Mesodermal cell (in vitro differentiated cells): Measurements from ENCODE around the gene CYB5R4.

ENCODE experiments used
- H3K27ac ChIP-seq: 2 replicates; pipeline ENCODE4 v1.7.0; 2013; ENCODE audit warnings: mild to moderate bottlenecking, low read depth, low read length, moderate library complexity; ENCODE audit not compliant: severe bottlenecking
- H3K36me3 ChIP-seq: 2 replicates; pipeline ENCODE4 v1.7.1; 2013; ENCODE audit warnings: mild to moderate bottlenecking, low read length, moderate library complexity; ENCODE audit not compliant: control insufficient read depth, insufficient read depth
- H3K4me1 ChIP-seq: one replicate; pipeline ENCODE4 v1.7.1; 2013; ENCODE audit warnings: mild to moderate bottlenecking, low read length; ENCODE audit not compliant: insufficient read depth, control insufficient read depth, poor library complexity, severe bottlenecking
- H3K4me3 ChIP-seq: 2 replicates; pipeline ENCODE4 v1.7.0; 2013; ENCODE audit warnings: low read length, control low read depth, mild to moderate bottlenecking; ENCODE audit not compliant: insufficient read depth, poor library complexity, severe bottlenecking; ENCODE audit errors: extremely low read depth
- H3K9me3 ChIP-seq: 2 replicates; pipeline ENCODE4 v1.7.1; 2013; ENCODE audit warnings: mild to moderate bottlenecking, low read length, moderate library complexity; ENCODE audit not compliant: control insufficient read depth
- WGBS, 2 experiments: methylation state at CpG; one replicate each; pipeline ENCODE4 v1.1.5; 2013; ENCODE audit warnings: missing lambda C conversion rate in 2 of 2; ENCODE audit not compliant: insufficient coverage in 2 of 2; 5-methylcytosine and 5-hydroxymethylcytosine counted together

The CYB5R4 gene

GRCh38 chr6:83867043-83867442 lies 7.6 kb downstream of the CYB5R4 start:
- Histone ChIP-seq H3K4me1 (no peaks in the 10 kb centered on the region), H3K4me3 (no peak overlapping the region), H3K36me3 (peaks cover 29% of the 10 kb centered on the region), H3K9me3 (peaks cover 11% of the 10 kb centered on the region), H3K27ac (no peak overlapping the region)

DNA sequence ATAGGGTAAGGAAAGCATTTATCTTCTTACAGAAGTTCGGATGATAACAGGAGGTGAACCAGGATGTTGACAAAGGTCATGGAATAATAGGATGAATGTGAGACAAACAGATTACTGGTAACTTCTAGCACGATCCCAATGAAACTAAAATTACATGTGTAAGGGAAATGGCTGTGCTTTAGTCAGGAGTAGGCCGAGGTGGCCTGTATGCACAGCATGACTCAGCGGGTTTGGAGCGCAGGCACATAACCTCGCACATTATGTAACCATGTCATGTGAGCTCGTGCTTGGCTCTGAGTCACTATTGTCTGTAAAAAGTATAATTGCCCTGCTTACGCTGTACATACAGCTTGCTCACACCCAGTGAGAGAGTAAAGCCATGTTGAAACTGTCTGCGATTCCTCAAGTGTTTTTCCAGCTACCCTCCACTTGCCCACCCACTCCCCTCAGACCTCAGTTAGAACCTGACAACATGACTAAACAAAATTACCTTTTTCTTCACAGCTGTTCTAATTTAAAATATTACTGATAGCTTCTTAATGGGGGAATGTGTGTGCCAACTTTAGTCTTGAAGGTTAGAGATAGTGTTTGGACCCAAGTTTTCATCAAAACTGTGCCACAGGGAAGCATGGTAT lies 8.2 kb downstream of the CYB5R4 start:
- Histone ChIP-seq H3K9me3 (peaks cover 11% of the 10 kb centered on the region), H3K27ac (no peak overlapping the region), H3K4me3 (no peak overlapping the region), H3K4me1 (no peaks in the 10 kb centered on the region), H3K36me3 (peaks cover 29% of the 10 kb centered on the region)
- 98% methylated on average over 9 of the region's 9 CpGs for WGBS, 2 experiments

- Histone ChIP-seq H3K4me3 (no peak overlapping the region), H3K9me3 (peaks cover 11% of the 10 kb centered on the region), H3K27ac (no peak overlapping the region), H3K4me1 (no peaks in the 10 kb centered on the region), H3K36me3 (peaks cover 29% of the 10 kb centered on the region)
- 80% methylated on average over 1 of the region's 1 CpG; no CpG with 5 or more reads in 1 of the 2 experiments for WGBS, 2 experiments
Observed at GRCh38 chr6:83868639-83869038, 9.2 kb downstream of the CYB5R4 start.

DNA sequence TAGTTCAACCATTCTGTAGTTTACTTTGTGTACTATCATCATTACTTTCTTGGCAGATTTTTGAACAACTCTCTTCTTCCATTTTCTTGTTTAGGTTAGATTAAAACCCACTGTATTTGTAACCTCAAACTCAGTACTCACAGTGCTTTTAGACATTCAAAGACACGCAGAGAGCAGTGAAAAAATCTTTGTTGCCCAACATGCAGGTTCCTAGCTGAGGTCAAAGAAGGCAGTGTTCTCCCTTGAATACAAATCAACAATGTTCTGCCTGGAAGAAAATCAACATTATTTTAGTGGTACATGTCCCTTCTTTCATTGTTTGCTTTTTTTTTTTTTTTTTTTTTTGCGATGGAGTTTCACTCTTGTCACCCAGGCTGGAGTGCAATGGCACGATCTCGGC lies 11.2 kb downstream of the CYB5R4 start:
- no peak overlapping the region for H3K27ac ChIP-seq
- no peak overlapping the region for H3K4me3 ChIP-seq
- no peaks in the 10 kb centered on the region for H3K4me1 ChIP-seq
- H3K9me3 ChIP-seq: peaks cover 11% of the 10 kb centered on the region
- WGBS, 2 experiments: 92 to 100% methylated on average over 1 to 2 of the region's 4 CpGs
- H3K36me3 ChIP-seq: peaks cover 18% of the 10 kb centered on the region

- peaks cover under 1% of the 10 kb centered on the region for H3K9me3 ChIP-seq
- WGBS, 2 experiments: 100% methylated on average over 1 to 2 of the region's 3 CpGs
- H3K4me3 ChIP-seq: no peak overlapping the region
- H3K36me3 ChIP-seq: peaks cover 2% of the 10 kb centered on the region
- no peak overlapping the region for H3K27ac ChIP-seq
- H3K4me1 ChIP-seq: peaks cover 2% of the 10 kb centered on the region
Observed at GRCh38 chr6:83872386-83873118, 13.1 kb downstream of the CYB5R4 start.

- Histone ChIP-seq H3K36me3 (no peaks in the 10 kb centered on the region), H3K4me1 (peaks cover 2% of the 10 kb centered on the region), H3K4me3 (no peak overlapping the region), H3K9me3 (no peaks in the 10 kb centered on the region), H3K27ac (no peak overlapping the region)
Observed at GRCh38 chr6:83873869-83874268, 14.4 kb downstream of the CYB5R4 start.

GRCh38 chr6:83875843-83876242 lies 16.4 kb downstream of the CYB5R4 start:
- no peak overlapping the region for H3K27ac ChIP-seq
- peaks cover 2% of the 10 kb centered on the region for H3K4me1 ChIP-seq
- H3K4me3 ChIP-seq: no peak overlapping the region
- no peaks in the 10 kb centered on the region for H3K9me3 ChIP-seq
- no peaks in the 10 kb centered on the region for H3K36me3 ChIP-seq
- WGBS, 2 experiments: 100% methylated on average over 1 of the region's 6 CpGs; no CpG with 5 or more reads in 1 of the 2 experiments

DNA sequence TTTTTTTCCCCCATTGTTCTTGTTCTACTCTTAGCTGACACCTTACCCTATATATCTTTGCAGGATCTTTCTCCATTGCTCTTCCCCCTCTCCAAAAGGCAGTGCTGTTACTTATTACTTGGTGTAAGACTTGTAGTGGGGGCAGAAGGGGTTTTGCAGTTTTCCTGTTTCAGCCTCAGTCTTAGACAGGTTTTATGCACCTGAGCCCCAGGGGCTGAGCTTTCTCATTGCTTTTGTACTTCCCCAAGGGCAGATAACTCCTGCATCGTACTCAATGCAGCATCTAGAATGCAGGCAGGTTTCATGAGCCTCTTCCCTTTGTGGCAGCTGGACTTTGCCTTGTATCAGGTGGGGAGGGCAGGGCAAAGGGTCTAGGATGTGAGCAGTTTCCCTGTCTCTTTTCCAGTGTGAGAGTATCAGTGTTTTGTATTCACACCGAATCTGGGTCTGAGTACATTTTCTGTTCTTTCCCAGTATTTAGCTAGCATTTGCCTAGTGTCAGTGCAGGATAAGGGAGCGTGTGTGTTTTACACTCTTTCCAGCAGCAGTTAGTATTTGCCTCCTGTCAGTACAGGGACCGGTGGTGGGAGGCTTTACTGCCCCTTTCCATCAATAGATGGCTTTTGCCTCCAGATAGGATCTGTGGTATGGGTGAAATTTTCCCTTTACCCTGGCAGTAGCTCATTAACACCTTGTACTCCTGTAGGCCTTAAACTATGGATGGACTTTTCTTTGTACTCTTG lies 19.6 kb downstream of the CYB5R4 start:
- Histone ChIP-seq H3K27ac (no peak overlapping the region), H3K4me3 (no peak overlapping the region), H3K4me1 (peaks cover 2% of the 10 kb centered on the region), H3K9me3 (no peaks in the 10 kb centered on the region), H3K36me3 (no peaks in the 10 kb centered on the region)
- 100% methylated on average over 1 to 3 of the region's 4 CpGs for WGBS, 2 experiments

- H3K4me3 ChIP-seq: no peak overlapping the region
- 88 to 100% methylated on average over 1 of the region's 4 CpGs for WGBS, 2 experiments
- H3K27ac ChIP-seq: no peak overlapping the region
- H3K36me3 ChIP-seq: no peaks in the 10 kb centered on the region
- peaks cover 2% of the 10 kb centered on the region for H3K4me1 ChIP-seq
- H3K9me3 ChIP-seq: no peaks in the 10 kb centered on the region
Observed at GRCh38 chr6:83879746-83880145, 20.3 kb downstream of the CYB5R4 start.

GRCh38 chr6:83883240-83883639 lies 23.8 kb downstream of the CYB5R4 start:
- H3K4me1 ChIP-seq: no peaks in the 10 kb centered on the region
- no peak overlapping the region for H3K27ac ChIP-seq
- H3K4me3 ChIP-seq: no peak overlapping the region
- WGBS, 2 experiments: 100% methylated on average over 1 of the region's 2 CpGs; no CpG with 5 or more reads in 1 of the 2 experiments
- no peaks in the 10 kb centered on the region for H3K36me3 ChIP-seq
- no peaks in the 10 kb centered on the region for H3K9me3 ChIP-seq

DNA sequence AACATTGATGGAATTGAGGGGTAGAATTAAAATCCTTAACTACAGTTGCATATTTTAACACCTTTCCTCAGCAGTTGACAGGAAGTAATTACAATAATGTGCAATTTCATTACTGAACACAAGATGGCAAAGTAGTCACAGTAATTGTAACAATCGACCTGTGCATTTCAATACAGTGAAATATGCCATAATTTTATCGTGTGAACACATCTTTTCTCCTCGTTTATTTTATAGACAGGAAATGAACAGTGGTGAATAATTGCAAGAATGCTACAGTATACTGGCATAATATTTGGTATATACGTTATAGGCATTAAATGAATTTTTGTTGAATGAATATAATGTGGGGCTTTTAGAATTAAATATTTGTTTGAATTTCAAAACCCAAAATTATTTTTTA lies 25.0 kb downstream of the CYB5R4 start:
- Histone ChIP-seq H3K36me3 (no peaks in the 10 kb centered on the region), H3K9me3 (no peaks in the 10 kb centered on the region), H3K4me1 (no peaks in the 10 kb centered on the region), H3K27ac (no peak overlapping the region), H3K4me3 (no peak overlapping the region)
- WGBS, 2 experiments: 46% methylated on average over 2 of the region's 4 CpGs; no CpG with 5 or more reads in 1 of the 2 experiments
